Measurements from ENCODE around the gene CFAP46.
"Not testable (repeated sequence)": the region's sequence is repeated elsewhere in the genome, so short reads cannot be mapped to it uniquely, and the experiment has no call there.

Gene CFAP46

GRCh38 chr10:132943791-132944404, 1.5 kb upstream of the CFAP46 start:
- DNase-seq, result no peak

GRCh38 chr10:132943058-132943790, 854 bp upstream of the CFAP46 start:
- DNase-seq, result no peak

- DNase-seq, result no peak
Measured at GRCh38 chr10:132941640-132942051, 724 bp downstream of the CFAP46 start.

- no peak for DNase-seq
Measured at GRCh38 chr10:132940791-132941465, 1.4 kb downstream of the CFAP46 start.

- DNase-seq, result no peak
Measured at GRCh38 chr10:132939957-132940790, 2.2 kb downstream of the CFAP46 start.

GRCh38 chr10:132939378-132939955, 2.9 kb downstream of the CFAP46 start:
- DNase-seq, result no peak

- DNase-seq, result no peak
Measured at GRCh38 chr10:132938472-132939339, 3.7 kb downstream of the CFAP46 start.

GRCh38 chr10:132937861-132938260, 4.5 kb downstream of the CFAP46 start:
- no peak for DNase-seq

GRCh38 chr10:132934953-132935352, 7.4 kb downstream of the CFAP46 start:
- DNase-seq, result no peak

GRCh38 chr10:132933308-132934042, 8.9 kb downstream of the CFAP46 start:
- DNase-seq, result no peak

GRCh38 chr10:132932461-132933307, 9.7 kb downstream of the CFAP46 start:
- no peak for DNase-seq

- not testable (repeated sequence) for DNase-seq
Measured at GRCh38 chr10:132931258-132932250, 10.8 kb downstream of the CFAP46 start.

- not testable (repeated sequence) for DNase-seq
Measured at GRCh38 chr10:132930701-132931100, 11.7 kb downstream of the CFAP46 start.

- no peak for DNase-seq
Measured at GRCh38 chr10:132929953-132930548, 12.3 kb downstream of the CFAP46 start.

GRCh38 chr10:132929480-132929879, 12.9 kb downstream of the CFAP46 start:
- no peak for DNase-seq

GRCh38 chr10:132928261-132928660, 14.1 kb downstream of the CFAP46 start:
- DNase-seq, result no peak

- DNase-seq, result no peak
Measured at GRCh38 chr10:132927824-132928223, 14.5 kb downstream of the CFAP46 start.
